GM18519 (cell line): ENCODE results near the gene TASOR2.
A peak's percentile ranks its signal among the peaks of the same experiment; 100 is the strongest.

ENCODE experiments used
- ATAC-seq: cut with Tn5 transposase; IDR thresholded peaks from one replicate; pipeline ENCODE4 v1.9.1; 2021; ENCODE audit warnings: mild to moderate bottlenecking, moderate library complexity; ENCODE audit not compliant: unreplicated experiment, low FRiP score

The TASOR2 gene

GRCh38 chr10:5684318-5684970 is at the start of gene TASOR2:
Gene TASOR2, plus strand, starts transcription at chr10:5684838. Its CDS starts 35,805 bp downstream, at chr10:5720643.
- ATAC-seq = peak; percentile 56

GRCh38 chr10:5634918-5635317 is 49.7 kb upstream of the TASOR2 start:
- ATAC-seq = no peak

- ATAC-seq = no peak
These were observed 46.1 kb upstream of the TASOR2 start for GRCh38 chr10:5638494-5638893.

GRCh38 chr10:5639066-5639465 is 45.6 kb upstream of the TASOR2 start:
- no peak for ATAC-seq

- no peak for ATAC-seq
These were observed 44.6 kb upstream of the TASOR2 start for GRCh38 chr10:5640036-5640435.

- ATAC-seq = no peak
These were observed 44.1 kb upstream of the TASOR2 start for GRCh38 chr10:5640501-5640900.

- no peak for ATAC-seq
These were observed 43.1 kb upstream of the TASOR2 start for GRCh38 chr10:5641501-5641900.

- no peak for ATAC-seq
These were observed 41.1 kb upstream of the TASOR2 start for GRCh38 chr10:5643346-5644067.

- no peak for ATAC-seq
These were observed 39.7 kb upstream of the TASOR2 start for GRCh38 chr10:5644930-5645329.

GRCh38 chr10:5645375-5645774 is 39.3 kb upstream of the TASOR2 start:
- no peak for ATAC-seq

- no peak for ATAC-seq
These were observed 38.6 kb upstream of the TASOR2 start for GRCh38 chr10:5645944-5646617.

GRCh38 chr10:5647507-5648240 is 37.0 kb upstream of the TASOR2 start:
- ATAC-seq = no peak

GRCh38 chr10:5648494-5649457 is 35.9 kb upstream of the TASOR2 start:
- ATAC-seq = no peak

GRCh38 chr10:5649746-5650145 is 34.9 kb upstream of the TASOR2 start:
- ATAC-seq = no peak

GRCh38 chr10:5650664-5651387 is 33.8 kb upstream of the TASOR2 start:
- no peak for ATAC-seq

GRCh38 chr10:5651388-5651764 is 33.3 kb upstream of the TASOR2 start:
- ATAC-seq = no peak

GRCh38 chr10:5652746-5653145 is 31.9 kb upstream of the TASOR2 start:
- no peak for ATAC-seq

GRCh38 chr10:5654218-5654755 is 30.4 kb upstream of the TASOR2 start:
- no peak for ATAC-seq

GRCh38 chr10:5655121-5655520 is 29.5 kb upstream of the TASOR2 start:
- no peak for ATAC-seq
